Liver (tissue), 9 donors: Measurements from ENCODE around the gene MTOR. TPM values are rescaled to one million over a fixed set of nuclear protein-coding genes. Genes with fewer than 3 reads are reported as not detected.

ENCODE experiments used
- DNase-seq: peaks from one replicate; pipeline ENCODE4 v3.0.0-alpha.2; 2017; ENCODE audit warnings: low spot score
- H3K27ac ChIP-seq, 2 donors: one replicate each; pipeline ENCODE4 v1.7.0; 2013; ENCODE audit warnings: inconsistent platforms in 2 of 2, low read length in 2 of 2, control low read depth in 1 of 2, low read depth in 1 of 2, mild to moderate bottlenecking in 1 of 2
- H3K27me3 ChIP-seq, 4 donors: one replicate each; pipeline versions ENCODE4 v1.6.1 to v1.7.0; 2013; ENCODE audit warnings: low read length in 3 of 4, inconsistent platforms in 1 of 4, mild to moderate bottlenecking in 1 of 4, moderate library complexity in 1 of 4; ENCODE audit not compliant: control insufficient read depth in 4 of 4, insufficient read depth in 4 of 4
- H3K36me3 ChIP-seq, 4 donors: one replicate each; pipeline versions ENCODE4 v1.6.1 to v1.7.0; 2013; ENCODE audit warnings: low read length in 3 of 4, mild to moderate bottlenecking in 3 of 4, low read depth in 1 of 4, moderate library complexity in 1 of 4; ENCODE audit not compliant: control insufficient read depth in 4 of 4, insufficient read depth in 3 of 4
- H3K4me1 ChIP-seq, 4 donors: one replicate each; pipeline versions ENCODE4 v1.6.1 to v1.7.0; 2013; ENCODE audit warnings: low read length in 3 of 4, mild to moderate bottlenecking in 3 of 4, moderate library complexity in 1 of 4; ENCODE audit not compliant: control insufficient read depth in 4 of 4, insufficient read depth in 4 of 4
- H3K4me3 ChIP-seq, 3 donors: one replicate each; pipeline versions ENCODE4 v1.6.1 to v1.7.0; 2013; ENCODE audit warnings: low read length in 3 of 3, control low read depth in 1 of 3, low read depth in 1 of 3, mild to moderate bottlenecking in 1 of 3
- H3K9ac ChIP-seq, 2 donors: one replicate each; pipeline ENCODE4 v1.7.0; 2013; ENCODE audit warnings: low read length in 2 of 2, mild to moderate bottlenecking in 2 of 2, moderate library complexity in 2 of 2, control low read depth in 1 of 2, low read depth in 1 of 2
- H3K9me3 ChIP-seq, 4 donors: one replicate each; pipeline versions ENCODE4 v1.6.1 to v1.7.0; 2013; ENCODE audit warnings: low read length in 3 of 4; ENCODE audit not compliant: control insufficient read depth in 4 of 4
- ATF3 ChIP-seq: IDR thresholded peaks from 2 replicates; pipeline ENCODE4 v1.6.1; 2016; ENCODE audit warnings: antibody characterized with exemption
- CTCF ChIP-seq: fragments of 150-350 bp; IDR thresholded peaks from 2 replicates; pipeline ENCODE4 v1.5.1; 2017; ENCODE audit warnings: improper control_type of control experiment, low read depth, low read length; ENCODE audit not compliant: missing input control
- EGR1 ChIP-seq, 2 donors: IDR thresholded peaks; 2 replicates each; pipeline ENCODE4 v1.6.1; 2016 to 2018; ENCODE audit warnings: antibody characterized with exemption in 2 of 2, low read depth in 2 of 2
- FOXA1 ChIP-seq: IDR thresholded peaks from 2 replicates; pipeline ENCODE4 v1.6.1; 2016; ENCODE audit warnings: antibody characterized with exemption
- FOXA2 ChIP-seq: IDR thresholded peaks from 2 replicates; pipeline ENCODE4 v1.6.1; 2016; ENCODE audit warnings: antibody characterized with exemption
- GABPA ChIP-seq, 2 donors: IDR thresholded peaks in 1 of 2; conservative IDR thresholded peaks in 1 of 2; 2 replicates each; pipeline ENCODE4 v1.6.1; 2016; ENCODE audit warnings: antibody characterized with exemption in 2 of 2, mild to moderate bottlenecking in 1 of 2, moderate library complexity in 1 of 2
- HNF4A ChIP-seq, 2 donors: conservative IDR thresholded peaks; 2 replicates each; pipeline ENCODE4 v1.6.1; 2016; ENCODE audit warnings: antibody characterized with exemption in 2 of 2, mild to moderate bottlenecking in 2 of 2
- HNF4G ChIP-seq: IDR thresholded peaks from 2 replicates; pipeline ENCODE4 v1.6.1; 2016; ENCODE audit warnings: antibody characterized with exemption
- JUND ChIP-seq, 2 donors: IDR thresholded peaks; 2 replicates each; pipeline ENCODE4 v1.6.1; 2016; ENCODE audit warnings: antibody characterized with exemption in 2 of 2
- NR2F2 ChIP-seq: IDR thresholded peaks from 2 replicates; pipeline ENCODE4 v1.6.1; 2016; ENCODE audit warnings: antibody characterized with exemption
- RAD21 ChIP-seq, 2 donors: IDR thresholded peaks; 2 replicates each; pipeline ENCODE4 v1.6.1; 2016; ENCODE audit warnings: antibody characterized with exemption in 2 of 2, mild to moderate bottlenecking in 2 of 2
- REST ChIP-seq: IDR thresholded peaks from 2 replicates; pipeline ENCODE4 v1.6.1; 2016; ENCODE audit warnings: antibody characterized with exemption, mild to moderate bottlenecking
- RXRA ChIP-seq, 2 donors: IDR thresholded peaks; 2 replicates each; pipeline ENCODE4 v1.6.1; 2017 to 2018; ENCODE audit warnings: antibody characterized with exemption in 2 of 2, mild to moderate bottlenecking in 1 of 2
- SP1 ChIP-seq: IDR thresholded peaks from 2 replicates; pipeline ENCODE4 v1.6.1; 2018; ENCODE audit warnings: antibody characterized with exemption, mild to moderate bottlenecking
- TAF1 ChIP-seq: conservative IDR thresholded peaks from 2 replicates; pipeline ENCODE4 v1.6.1; 2016; ENCODE audit warnings: antibody characterized with exemption, mild to moderate bottlenecking
- YY1 ChIP-seq: IDR thresholded peaks from 2 replicates; pipeline ENCODE4 v1.6.1; 2016; ENCODE audit warnings: antibody characterized with exemption, mild to moderate bottlenecking
- ZBTB33 ChIP-seq: IDR thresholded peaks from 2 replicates; pipeline ENCODE4 v1.6.1; 2016; ENCODE audit warnings: antibody characterized with exemption
- WGBS: extraction: QIAGEN DNeasy Blood & Tissue Kit; methylation state at CpG from one replicate; pipeline ENCODE4 v1.1.7; 2013; 5-methylcytosine and 5-hydroxymethylcytosine counted together
- polyA plus RNA-seq, 2 donors: library from polyadenylated mRNA; stranded (reverse) in 1 of 2; unstranded in 1 of 2; fragments of 200-250 nt in 1 of 2; fragments of >200 nt in 1 of 2; fragmentation: Nextera tagmentation in 1 of 2; extraction: Ambion mirVana in 1 of 2; gene quantifications; one replicate each; pipeline versions ENCODE4 v1.2.1 to v1.2.3, GENCODE V29; 2013 to 2015
- total RNA-seq, 2 donors: library from RNA; depleted of rRNA; stranded (reverse); fragments of >200 nt; gene quantifications; one replicate each; pipeline ENCODE4 v1.2.3, GENCODE V29; 2014
- donor health status: healthy.
- donor health status: healthy.
- donor health status: healthy.
- donor health status: healthy.
- donor health status: healthy.

MTOR gene
- total and polyA plus RNA-seq, 4 donors, result 11.6 to 45.0 (median 19.9) TPM

- no peak for TF ChIP-seq ATF3
These were observed 65.0 kb downstream of the MTOR start (continued) for GRCh38 chr1:11197359-11197758.

GRCh38 chr1:11196945-11197344 is 65.4 kb downstream of the MTOR start:
- Histone ChIP-seq H3K27ac (no peak overlapping the region), H3K4me1 (no peaks in the 10 kb centered on the region), H3K9me3 (no peaks in the 10 kb centered on the region), H3K36me3 (peaks cover 14 to 55% (median 44%) of the 10 kb centered on the region in 4 donors), H3K9ac (no peak overlapping the region), H3K27me3 (no peaks in the 10 kb centered on the region), H3K4me3 (no peak overlapping the region)
- DNase-seq, result no peak
- 93% methylated on average over 2 of the region's 2 CpGs for WGBS
- TF ChIP-seq FOXA2 (no peak), HNF4A (conservative IDR thresholded peaks at IDR 0.05) (no peak), RXRA (IDR thresholded peaks at IDR 0.05) (no peak), GABPA (IDR thresholded peaks at IDR 0.05 in 1 of 2, conservative IDR thresholded peaks at IDR 0.05 in 1 of 2) (no peak), EGR1 (IDR thresholded peaks at IDR 0.05; ENCODE audit: low read depth in 2 of 2) (no peak), FOXA1 (no peak), TAF1 (no peak), NR2F2 (no peak), JUND (IDR thresholded peaks at IDR 0.05) (no peak), SP1 (no peak), RAD21 (IDR thresholded peaks at IDR 0.05) (no peak), YY1 (no peak), ATF3 (no peak), REST (no peak), ZBTB33 (no peak), HNF4G (no peak), CTCF (no peak)
